Measurements from ENCODE around the gene EFCAB11.
A peak's percentile ranks its signal among the peaks of the same experiment; 100 is the strongest.

Gene EFCAB11

DNA sequence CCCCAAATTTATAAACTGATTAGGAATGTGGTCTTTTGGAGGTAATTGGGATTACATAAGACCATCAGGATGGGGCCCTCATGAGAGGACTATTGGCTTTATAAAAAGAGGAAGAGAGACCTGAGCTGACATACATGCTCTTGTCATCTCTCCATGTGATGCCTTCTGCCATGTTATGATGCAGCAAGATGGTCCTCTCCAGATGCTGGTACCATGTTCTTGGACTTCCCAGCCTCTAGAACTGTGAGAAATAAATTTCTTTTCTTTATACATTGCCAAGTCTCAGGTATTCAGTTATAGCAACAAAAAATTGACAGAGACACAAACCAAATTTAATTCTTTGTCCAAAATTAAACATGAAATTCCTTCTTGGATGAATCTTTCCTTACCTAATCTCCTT is 92.9 kb downstream of the EFCAB11 start:
- DNase-seq, result no peak

DNA sequence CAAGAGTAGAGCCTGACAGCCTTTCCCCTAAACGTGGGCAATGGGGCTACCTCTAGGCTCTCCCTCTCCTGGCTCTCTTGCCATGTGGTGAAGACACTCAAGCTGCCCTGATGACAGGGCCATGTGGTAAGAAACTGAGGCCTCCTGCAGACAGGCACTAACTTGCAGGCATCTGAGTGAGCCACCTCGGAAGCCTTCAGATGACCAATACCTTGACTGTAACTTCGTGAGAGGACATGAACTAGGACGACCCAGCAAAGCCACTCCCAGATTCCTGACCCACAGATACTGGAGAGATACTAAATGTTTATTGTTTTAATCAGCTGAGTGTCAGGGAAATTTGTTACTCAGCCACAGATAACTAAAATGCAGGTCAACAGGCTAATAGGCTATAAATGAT is 96.4 kb downstream of the EFCAB11 start:
- DNase-seq, result no peak

DNA sequence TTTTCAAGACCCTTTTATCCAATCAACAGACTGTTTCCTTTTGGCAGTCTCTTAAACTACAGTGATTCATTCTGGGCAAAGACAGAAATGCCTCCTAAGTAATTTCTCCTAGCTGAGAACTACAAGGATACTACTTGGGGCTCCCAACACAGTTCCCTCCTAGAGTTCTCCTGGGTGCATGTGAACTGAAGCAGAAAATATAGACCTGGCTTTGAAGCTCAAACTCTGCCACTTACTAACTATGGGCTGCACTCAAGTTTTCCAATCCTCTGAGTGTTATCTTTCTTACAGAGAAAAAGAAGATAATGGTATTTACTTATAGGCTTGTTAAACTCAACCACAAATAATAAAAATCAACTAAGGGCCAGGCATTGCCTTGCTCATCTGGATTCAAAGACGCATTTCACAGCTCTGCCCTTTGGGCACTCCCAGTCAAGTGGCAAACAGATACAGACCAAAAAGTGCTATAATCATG is 97.6 kb downstream of the EFCAB11 start:
- no peak for DNase-seq

DNA sequence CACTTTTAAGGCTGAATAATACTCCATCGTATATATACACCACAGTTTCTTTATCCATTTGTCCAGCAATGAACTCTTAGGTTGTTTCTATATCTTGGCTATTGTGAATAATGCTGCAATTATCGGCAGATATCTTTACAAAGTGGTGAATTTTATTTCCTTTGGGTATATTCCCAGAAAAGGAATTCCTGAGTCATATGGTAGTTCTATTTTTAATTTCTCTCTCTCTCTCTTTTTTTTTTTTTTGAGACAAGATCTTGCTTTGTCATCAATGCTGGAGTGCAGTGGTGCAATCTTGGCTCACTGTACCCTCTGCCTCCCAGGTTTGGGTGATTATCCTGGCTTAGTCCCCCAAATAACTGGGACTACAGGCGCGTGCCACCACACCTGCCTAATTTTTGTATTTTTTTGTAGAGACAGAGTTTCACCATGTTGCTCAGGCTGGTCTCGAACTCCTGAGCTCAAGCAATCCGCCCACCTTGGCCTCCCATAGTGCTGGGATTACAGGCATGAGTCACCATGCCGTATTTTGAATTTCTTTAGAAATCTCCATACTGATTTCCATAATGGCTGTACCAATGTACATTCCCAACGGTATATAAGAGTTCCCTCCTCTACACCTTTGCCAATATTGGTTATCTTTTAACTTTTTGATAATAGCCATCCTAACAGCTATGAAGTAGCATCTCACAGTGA is 98.4 kb downstream of the EFCAB11 start:
- no peak for DNase-seq

DNA sequence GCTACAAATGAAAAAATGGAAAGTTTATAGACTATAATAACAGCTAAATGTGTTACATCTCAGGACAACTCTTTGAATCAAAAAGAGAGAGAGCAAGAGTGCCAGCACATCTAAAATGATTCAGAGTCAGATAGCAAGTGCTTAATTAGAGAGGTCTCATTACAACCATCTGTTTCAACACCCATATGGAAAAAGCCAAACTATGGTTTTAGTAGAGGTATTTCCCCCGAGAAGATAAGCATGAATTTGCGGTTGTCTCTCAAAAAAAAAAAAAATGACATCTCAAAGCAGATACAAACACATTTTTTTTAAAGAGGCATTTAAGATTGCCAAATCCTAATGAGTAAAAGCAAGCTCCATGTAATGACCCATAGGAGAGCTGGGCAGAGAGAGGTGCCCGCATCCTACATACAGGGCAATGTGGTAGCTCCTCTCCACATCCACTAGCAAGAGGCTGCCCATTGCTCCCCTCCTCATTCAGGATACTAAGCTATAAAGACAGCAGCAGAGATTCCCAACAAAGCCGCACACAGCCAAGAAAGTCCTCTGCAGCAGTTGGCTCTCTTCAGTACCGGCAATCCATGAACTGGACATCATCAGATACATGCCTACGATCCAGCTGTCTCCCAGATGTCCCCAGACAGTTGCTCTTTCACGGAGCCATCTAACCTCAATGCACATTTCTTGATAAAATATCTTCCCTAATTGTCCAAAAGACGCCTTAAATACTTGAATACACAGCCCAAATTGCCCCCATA is 100.4 kb downstream of the EFCAB11 start:
- DNase-seq, result no peak

DNA sequence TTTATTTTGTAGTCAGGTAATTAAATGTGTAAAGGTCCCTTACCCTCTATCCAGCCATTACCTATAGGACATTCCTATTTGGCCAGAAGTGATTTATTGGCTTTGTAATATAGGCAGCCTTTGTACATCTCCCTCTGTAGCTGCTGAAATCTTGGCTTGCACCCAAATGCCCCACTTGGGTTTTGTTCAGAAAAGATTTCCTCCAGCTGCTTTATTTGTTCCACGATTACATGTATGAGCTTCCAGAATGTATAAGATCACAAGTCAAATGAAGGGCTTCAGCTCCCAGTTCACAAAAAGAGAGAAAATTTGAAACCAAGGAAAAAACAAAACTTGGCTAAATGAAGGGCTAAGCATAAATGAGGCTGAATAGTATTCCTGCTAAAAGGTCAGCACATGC is 103.4 kb downstream of the EFCAB11 start:
- peak; percentile 94 for DNase-seq

DNA sequence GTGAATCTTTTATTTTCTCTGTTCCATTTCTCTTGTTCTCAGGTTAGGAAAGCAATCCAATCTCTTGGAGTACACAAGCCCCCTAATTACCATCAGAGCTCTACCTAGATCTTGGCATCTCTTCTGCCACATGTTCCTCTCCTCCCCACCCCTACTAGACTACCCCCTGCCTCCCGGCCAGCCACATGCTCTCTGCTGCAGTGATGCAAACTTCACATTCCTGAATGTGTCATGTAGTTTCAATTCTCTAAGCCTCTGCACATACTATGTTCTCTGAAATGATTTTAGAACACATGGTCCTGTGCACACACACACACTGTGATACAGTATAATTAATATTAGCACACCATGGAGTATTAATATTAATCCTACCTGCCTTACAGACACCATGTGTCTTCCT is 104.6 kb downstream of the EFCAB11 start:
- no peak for DNase-seq

DNA sequence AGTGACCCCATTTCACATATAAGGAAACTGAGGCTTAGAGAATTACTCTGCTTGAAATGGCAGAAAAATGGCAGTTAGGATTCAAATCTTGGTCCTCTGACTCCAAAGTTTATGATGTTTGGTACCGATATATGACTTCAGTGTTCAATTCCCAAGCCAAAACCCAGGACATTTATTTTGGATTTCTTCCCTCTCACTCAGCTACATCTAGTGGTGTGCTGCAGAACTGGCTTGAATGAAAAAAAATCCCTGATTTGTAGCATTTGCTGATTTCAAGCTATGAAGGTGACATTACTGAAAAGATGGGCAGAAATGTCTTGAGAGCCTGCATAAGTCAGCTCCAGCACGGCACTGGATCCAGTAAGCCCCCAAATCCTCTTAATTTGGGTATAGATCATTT is 106.4 kb downstream of the EFCAB11 start:
- DNase-seq, result no peak

DNA sequence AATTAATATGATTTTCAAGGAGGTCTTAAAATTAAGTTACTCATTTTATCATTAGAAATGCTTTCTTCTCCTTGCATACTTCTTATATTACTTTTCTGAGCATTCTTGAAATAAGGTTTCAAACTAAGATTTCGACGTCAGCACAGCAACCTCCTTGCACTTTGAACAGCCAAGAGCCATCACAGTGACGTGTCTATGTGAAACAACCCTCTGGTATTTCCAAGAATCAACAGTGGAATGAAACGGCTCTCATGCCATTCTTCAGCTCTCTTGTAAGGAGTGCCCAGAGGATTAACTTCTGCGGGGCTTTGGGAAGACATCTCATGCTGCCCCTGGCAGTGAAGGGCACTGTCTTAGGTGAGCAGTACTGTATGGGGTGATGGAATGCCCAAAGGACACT is 109.2 kb downstream of the EFCAB11 start:
- no peak for DNase-seq

DNA sequence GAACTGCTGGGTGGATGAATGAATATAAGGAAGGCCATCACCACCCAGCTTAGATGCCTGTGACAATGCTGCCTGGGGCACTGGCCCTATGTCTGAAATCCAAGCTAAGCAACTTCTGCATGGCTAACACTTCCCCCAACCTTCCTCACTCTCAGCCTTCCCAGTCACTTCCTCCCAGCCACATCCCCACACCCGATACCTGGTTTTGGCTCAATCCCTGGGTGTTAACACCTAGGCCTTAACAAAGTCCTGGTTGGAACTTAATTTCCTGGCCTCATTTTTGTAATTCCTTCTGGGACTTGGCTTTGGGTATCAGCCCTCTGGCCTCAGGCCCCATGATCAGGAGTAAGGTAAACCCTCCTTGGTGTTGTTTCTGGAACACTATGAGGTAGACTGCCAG is 110.0 kb downstream of the EFCAB11 start:
- DNase-seq, result no peak

DNA sequence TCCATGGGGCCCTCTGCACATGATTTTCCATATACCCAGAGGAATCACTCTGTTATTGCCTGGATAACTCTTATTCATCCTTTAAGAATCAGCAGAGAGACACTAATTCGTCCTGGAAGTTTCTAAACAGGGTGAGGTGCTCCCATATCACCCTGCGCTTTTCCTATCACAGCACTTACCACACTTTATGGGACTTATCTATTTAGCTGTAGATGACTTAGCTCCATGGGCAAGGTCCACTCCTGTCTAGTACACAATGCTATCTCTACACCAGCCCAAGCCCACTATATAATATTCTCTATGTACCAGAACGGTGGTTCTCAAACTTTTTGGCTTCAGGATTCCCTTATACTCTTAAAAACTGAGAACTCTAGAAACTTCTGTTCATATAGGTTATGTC is 111.7 kb downstream of the EFCAB11 start:
- DNase-seq, result no peak

DNA sequence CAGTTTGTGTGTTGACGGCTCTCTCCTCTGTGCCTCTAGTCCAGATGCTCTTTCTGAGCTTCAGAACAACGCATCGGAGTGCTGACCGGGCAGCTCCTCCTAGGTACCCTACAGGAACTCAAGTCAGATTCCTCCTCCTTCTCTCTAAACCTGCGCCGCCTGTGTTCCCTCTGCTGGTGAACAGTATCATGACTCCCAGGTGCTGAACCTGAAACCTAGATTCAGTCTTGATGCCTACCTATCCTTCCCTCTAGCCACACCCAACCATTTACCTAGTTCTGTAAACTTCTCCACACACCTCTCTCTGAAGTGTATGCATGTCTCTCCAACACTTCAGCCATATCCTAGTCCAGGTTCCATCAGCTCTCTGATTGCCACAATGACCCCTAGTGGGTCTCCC is 112.7 kb downstream of the EFCAB11 start:
- no peak for DNase-seq

DNA sequence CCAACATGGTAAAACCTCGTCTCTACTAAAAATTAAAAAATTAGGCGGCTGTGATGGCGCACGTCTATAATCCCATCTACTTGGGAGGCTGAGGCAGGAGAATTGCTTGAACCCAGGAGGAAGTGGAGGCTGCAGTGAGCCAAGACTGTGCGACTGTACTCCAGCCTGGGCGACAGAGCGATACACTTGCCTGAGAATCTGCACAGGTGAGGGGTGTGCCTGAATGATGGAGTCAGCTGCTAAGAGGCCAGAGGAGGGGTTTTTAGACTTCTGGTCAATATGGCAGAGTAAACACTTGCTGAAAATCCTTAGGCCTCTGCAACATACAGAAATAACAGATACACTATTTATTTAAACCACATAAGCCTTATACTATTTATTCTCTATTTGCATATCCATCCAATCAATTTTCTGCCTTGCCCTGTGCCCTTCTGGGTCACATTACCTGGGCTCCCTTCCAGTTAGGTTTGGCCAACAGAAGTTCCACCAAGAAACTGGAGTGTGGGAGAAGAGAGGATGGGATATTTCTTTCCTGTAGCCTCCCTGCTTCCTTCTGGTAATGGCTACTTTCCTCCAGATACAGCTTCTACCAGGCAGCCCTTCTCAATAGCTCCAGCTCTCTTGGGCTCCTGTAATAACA is 117.6 kb downstream of the EFCAB11 start:
- DNase-seq, result no peak

DNA sequence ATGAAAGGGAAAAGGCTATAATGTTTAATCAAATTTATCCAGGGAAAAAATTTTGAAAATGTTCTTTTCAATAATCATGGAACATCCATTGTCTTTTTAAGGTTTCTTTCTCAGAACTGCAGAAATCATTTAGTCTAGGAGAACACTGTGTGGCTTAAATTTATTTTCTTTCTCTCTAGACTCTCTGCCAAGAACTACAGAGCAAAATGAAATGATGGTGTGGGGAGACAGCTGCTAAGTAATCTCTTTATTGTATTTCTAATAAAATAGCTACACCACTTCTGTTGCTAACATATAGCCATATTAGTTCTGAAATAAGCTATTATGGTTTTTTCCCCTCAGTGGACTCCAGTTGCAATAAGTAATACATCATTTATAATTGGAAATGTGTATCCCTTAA is 120.9 kb downstream of the EFCAB11 start:
- DNase-seq, result no peak

DNA sequence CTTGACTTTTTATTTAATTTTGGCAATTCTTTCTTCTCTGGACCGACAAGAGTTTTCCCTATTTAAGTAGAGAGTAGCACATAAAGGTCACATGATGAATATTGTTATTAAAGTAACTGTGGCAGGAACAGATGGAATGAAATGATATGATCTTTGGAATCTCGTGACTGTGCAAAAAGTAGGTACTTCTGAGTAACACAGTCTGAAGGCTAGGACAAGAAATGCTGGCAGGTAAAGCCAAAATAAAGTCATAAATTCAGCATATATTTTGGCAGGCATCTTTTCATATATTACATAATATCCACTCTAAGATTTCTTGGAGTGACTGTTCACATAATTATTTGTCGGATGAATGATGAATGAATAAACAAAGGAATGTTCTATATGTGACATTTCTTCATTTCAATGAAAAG is 121.4 kb downstream of the EFCAB11 start:
- no peak for DNase-seq

DNA sequence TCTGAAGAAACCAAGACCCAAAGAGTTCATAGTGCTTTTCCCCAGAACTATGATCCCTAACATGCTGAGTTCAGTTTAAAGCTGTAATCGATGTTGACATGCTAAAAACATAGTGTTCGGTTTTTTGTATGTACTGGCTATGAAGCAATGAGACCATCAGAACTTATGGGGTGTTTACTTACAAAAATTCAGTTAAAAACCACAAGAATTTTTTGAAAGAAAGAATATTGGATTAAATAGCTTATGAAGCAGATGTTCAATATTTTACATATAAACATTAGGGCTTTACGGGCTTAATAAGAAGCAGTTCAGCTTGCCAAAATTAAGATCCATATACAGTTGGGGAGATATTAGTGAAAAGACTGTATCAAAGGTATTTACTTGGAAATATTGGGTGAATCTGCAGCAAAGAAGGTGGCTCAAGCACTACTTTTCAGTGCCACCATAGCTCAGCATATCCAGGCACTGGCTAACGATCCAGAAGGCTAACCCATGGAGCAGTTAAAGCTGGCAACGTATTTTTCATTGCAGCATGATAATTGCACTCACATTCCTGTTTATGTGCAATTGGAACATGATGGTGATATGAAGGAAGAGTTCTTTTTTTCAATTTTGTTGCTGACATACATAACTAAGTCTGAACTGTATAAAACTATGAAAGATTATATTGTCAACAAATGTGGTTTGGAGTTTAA is 125.9 kb downstream of the EFCAB11 start:
- DNase-seq, result no peak

DNA sequence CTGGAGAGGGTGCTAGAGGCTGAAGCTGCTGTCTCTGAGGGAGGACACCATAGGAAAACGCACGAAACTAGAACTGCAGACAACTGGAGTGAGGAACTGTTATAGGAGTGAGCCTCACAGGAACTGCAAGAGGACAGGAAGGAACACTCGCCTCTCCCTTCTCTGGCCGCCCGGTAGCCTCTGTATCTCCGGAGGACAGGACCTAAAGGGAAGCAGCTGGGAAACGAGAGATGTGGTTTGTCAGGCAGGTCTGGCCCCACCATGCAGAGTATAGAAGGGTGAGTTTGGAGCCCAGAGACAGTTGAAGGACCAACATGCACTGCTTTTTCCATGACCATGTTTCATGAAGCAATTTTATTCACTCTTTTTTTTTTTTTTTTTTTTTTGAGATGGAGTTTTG is 127.3 kb downstream of the EFCAB11 start:
- DNase-seq, result no peak

DNA sequence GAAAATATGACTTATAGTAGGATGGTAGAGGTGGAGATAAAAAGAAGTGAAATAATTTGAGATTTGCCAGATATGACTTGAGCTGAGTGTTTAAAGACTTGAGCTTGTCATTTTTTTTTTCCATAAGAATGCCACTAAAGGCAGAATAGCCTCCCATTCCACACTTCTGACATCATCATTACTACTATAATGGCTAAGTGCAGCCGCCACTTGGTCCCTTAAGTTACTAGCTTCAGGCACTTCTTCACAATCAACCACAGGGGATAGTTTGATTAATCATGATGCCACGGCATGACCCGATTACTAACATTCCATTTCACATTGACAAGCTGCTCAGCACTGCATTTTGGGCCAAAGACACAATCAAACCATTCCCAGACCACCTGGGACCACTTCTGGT is 127.9 kb downstream of the EFCAB11 start:
- DNase-seq, result no peak

DNA sequence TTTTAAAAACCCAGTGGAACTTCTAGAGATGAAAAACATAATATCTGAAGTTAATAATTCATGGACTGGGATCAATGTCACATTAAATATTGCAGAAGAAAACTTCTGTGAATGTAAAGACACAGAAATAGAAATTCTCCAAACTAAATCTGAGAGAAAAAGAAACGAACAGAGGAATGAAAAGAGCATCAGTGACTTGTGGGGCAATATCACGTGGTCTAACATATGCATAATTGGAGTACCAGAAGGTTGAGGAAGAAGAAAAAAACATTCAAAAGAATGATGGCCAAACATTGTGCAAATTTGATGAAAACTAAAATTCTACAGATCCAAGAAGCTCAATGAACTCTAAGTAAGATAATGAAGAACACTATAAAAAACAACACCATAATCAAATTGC is 130.8 kb downstream of the EFCAB11 start:
- no peak for DNase-seq

DNA sequence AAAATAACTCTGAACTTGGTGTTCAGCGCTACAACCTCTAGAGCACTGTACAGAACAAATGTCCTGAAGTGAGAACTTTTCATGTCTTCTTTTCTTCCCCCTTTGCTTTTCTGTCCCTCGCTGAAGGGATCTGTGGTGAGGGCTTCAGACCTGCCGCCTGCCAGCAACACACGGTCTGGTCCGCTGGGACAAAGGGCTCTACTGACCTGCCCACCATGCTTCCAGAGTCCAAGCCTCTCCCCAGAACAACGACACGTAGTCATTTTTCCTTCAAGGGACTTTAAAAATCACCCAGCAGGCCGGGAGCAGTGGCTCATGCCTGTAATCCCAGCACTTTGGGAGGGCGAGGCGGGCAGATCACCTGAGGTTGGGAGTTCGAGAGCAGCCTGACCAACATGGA is 140.4 kb downstream of the EFCAB11 start:
- DNase-seq, result no peak

DNA sequence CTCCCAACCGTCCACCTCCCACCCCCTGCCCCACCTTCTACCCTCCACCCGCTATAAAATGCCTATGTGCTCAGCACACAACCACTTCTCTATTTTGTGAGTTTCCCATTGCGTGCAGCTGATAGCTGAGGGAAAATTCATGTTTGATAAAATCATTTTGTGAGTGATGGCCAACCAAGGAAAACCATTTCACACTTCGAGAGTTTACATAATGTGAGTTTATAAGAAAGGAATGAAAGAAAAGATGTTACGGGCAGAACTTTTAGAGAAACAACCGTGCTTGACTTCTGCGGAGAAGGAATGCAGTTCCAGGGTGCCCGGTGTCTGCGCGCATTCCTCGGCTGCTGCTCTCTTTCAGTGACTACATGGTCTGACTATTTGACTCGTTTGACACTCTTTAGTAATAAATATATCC is 140.9 kb downstream of the EFCAB11 start:
- no peak for DNase-seq

DNA sequence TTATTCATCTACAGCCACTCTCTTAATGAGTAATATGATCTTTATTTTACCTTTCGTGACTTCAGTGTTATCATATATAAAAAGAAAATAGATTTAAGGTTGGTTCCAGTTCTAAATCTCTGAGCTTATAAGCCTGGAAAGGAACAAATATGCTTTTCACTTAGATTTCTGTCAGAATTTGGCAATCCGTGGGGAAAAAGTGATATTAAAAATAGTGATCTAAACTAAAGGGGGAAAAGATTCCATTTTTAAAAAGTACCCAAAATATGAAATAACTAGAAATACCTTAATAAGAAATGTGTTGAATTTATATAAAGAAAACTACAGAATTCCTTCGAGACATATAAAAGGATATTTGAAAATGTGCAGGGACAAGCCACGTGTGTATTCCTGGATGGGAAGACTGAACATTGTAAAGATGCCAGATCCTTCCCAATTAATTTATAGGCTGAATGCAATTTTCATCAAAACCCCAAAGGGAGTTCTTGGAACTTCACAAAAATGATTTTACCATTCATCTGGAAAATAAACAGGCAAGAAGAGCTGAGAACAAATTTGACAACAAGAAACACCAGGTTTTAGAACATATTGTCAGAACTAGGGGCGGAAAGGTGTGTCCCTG is 142.5 kb downstream of the EFCAB11 start:
- no peak for DNase-seq

DNA sequence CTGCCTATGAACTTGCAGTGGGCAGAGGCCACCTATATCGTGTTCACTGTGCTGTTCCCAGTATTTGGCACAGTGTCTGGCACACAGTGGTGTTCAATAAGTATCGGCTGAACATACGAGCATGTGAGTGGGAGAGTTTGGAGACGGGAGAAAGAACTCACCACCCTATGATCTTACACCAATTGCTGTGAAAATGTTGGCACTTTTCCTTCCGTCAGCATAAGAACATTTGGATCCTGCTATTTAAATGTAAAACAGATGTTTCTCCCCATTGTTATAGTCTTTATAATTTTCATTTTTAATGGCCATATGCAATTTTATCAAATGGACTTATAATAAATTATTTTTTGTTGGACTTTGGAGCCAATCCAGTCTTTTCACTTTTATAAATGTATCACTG is 144.4 kb downstream of the EFCAB11 start:
- DNase-seq, result no peak
